Muscle of arm (tissue), 12 donors: ENCODE measurements around the gene KBTBD2. TPM values are rescaled to one million over a fixed set of nuclear protein-coding genes. Genes with fewer than 3 reads are reported as not detected.
"Not testable (repeated sequence)": the region's sequence is repeated elsewhere in the genome, so short reads cannot be mapped to it uniquely, and the experiment has no call there.

Experiments
- DNase-seq: peaks from one replicate; pipeline ENCODE4 v3.0.0-alpha.2; 2013
- polyA plus RNA-seq, 12 donors: library from polyadenylated mRNA; unstranded; fragments of 120-200 nt; gene quantifications; one replicate each; pipeline ENCODE4 v1.2.1, GENCODE V29; 2013; ENCODE audit not compliant: insufficient read length in 12 of 12

The KBTBD2 gene
- polyA plus RNA-seq, 12 donors, result 34.1 to 48.0 (median 41.6) TPM; not detected in 1

DNA sequence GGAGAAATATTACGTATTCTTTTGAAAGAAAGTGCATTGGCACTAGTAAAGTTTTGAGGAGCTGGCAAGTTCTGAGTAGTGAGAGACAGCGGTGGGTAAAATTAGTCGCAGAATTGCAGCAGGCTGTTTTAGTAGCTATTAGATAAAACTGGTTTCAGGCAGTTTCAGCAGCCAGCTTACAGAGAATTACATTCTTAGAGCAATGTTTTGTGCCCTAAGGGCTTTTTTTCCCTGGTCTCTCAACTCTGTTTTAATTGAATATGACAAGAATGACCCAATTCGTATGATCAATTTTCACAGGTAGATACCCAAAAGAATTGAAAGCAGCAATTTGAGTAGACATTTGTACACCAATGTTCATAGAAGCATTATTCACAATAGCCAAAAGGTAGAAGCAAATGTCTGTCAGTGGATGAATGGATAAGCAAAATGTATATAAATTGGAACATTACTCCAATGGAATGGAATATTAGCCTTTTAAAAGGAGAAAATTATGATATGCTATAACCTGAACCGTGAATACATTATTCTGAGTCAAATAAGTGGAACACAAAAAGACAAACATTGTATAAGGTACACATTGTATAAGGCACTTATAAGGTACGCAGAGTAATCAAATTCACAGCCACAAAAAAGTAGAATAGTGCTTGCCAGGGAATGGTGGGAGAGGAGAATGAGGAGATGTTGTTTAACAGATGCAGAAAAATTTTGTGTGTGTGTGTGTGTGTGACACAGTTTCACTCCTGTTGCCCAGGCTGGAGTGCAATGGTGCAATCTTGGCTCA lies 5.2 kb upstream of the KBTBD2 start:
- no peak for DNase-seq

- DNase-seq, result no peak
Observed at GRCh38 chr7:32894171-32894570, 2.6 kb upstream of the KBTBD2 start.

GRCh38 chr7:32893722-32894121 lies 2.2 kb upstream of the KBTBD2 start:
- DNase-seq, result no peak

DNA sequence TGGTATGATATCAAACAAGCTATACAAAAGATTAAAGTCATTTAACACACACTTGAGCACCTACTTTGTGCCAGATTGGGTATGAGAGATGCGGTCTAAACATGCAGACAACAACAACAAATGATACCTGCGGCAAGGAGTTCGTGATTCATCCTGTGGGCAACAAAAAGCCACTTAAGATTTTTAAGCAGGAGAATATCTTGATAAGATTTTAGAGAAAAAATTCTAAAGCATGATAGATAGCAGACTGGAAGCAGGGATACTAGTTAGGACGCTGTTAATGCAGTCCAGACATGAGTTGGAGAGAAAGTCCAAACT lies 1.6 kb upstream of the KBTBD2 start:
- DNase-seq, result no peak

DNA sequence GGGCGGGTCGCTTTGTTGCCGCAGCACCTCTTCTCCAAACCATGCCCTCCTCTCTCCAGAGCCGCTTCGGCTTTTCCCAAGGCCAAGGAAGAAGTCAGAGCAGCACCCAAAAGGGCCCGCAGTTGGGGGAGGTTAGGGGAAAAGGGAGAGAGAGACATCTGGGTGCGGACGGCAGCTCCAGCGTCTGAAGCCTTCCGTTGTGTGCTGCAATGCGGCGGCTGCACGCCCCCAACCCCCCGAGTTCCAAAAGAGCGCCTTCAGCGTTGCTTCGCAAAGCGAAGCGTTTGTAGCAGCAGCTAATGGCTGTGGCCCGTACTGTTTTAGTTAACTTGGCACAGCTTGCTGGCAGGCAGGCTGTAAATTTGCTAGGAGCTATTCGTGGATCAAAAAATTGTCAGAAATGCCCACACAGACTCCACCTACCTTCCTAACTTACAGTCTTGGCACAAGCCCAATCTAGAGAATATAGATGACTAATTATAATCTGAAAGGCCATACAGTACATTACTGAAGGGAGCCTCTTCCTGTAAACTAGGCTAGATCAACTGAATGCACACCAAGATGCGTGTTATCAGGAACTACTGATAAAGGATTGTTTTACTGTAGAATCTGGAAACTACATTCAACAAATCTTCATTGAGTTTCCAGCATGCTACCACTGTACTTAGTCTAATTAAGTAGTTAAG lies 1.1 kb upstream of the KBTBD2 start:
- DNase-seq, result peak; percentile 65

- peak; percentile 97 for DNase-seq
Observed at GRCh38 chr7:32891800-32892520, 400 bp upstream of the KBTBD2 start.

- peak; percentile 53 for DNase-seq
Observed at GRCh38 chr7:32890793-32891042, 842 bp downstream of the KBTBD2 start.

DNA sequence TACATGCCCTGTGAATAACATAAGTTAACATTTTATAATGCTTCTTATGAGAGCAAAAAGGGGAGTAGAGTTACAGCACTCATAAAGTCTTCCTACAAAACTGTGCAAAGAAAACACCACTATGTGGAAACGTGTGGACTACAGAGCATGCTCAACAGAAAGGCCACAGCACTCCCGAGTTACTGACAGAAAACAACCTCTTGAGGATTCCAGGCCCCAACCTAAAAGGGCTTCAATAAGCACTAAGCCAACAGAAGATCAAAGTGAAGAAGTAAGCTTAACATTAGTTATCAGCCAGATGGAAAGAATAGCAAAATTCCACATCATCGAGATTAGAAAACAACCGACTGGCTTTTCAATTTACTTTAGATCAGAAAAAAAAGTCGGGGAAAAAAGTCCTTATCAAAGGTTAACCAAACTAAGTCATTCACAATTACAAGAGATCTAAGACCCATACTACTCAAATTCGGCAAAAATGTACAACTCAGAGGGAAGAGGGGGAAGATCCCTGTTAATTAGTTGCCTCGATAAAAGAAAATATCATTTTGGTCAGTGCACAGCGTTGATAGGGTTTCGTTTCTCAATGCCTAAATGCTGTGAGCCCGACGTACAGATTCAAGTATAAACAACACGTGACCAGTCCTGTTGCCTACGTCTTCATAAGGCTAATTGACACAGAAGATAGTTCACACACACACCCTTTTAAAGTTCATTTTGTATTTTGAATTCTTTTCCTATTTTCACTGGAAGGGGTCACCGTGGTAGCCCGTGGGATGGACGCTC lies 1.4 kb downstream of the KBTBD2 start:
- DNase-seq, result peak; percentile 65

DNA sequence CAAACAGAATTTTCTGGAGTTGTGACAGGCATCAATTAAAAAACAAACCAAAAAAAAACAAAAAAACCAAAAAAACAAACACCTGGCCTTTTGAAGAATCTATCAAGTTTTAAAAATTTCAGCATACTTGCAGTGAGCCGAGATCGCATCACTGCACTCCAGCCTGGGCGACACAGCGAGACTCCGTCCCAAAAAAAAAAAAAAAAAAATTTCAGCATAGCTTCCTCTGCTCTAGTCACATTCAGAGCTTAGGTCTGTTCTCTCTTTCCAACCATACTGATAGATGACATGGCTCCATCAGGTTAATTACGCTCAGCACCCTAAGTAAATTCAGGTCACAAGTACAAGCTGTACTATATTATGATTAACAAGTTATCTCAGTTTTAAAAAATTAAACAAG lies 3.1 kb downstream of the KBTBD2 start:
- DNase-seq, result no peak

DNA sequence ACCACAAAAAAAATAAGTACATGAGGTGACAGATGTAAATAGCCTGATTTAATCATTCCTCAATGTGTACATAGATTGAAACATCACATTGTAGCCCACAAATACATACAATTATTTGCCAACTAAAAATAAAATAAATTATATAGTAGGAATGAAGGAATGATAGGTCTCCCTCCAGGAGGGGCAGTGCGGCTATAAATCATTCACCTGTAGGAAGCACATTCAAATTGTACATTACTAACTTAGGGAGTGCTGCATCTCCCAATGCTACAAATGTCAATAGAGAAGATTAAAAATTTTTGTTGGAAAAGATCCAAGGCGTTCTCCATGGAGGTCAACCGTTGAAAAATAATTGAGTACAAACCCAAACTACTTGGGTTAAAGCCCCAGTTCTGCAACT lies 4.2 kb downstream of the KBTBD2 start:
- DNase-seq, result no peak

DNA sequence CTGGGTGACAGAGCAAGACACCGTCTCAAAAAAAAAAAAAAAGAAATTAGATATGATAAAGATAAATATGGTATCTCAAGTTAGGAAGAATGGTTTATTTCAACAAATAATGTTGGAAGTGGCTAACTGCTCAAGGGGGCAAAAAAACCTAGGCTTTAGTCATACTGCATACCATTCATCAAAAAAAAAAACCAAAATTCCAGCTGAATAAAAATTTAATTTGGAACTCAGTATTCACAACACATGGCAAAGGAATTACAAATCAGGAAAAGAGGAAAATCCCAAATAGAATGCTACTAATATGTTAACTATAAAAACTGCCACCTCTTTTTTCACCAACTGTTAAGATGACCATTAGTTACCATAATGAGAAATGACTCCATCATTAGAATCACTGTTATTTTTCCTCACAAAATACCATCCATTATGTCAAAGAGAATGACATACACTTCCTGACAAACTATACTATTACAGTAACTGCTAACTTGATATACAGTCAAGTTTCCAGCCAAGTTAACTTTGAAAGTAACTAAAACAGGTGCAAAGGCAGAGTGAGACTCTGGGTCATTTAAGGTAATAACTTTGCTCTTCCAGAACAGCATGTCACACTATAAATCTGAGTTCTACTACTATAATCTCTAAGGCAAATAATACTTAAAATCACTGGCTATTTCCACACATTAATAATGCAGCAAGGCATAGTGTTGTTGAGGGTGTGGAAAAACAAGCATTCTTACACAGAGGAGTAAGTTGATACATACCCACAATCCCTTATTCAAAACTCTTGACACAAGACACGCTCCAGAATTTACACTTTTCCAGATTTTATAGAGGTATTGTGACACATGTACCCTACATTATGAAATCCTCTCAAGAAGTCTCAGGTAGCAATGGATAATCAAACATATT lies 10.2 kb downstream of the KBTBD2 start:
- no peak for DNase-seq

DNA sequence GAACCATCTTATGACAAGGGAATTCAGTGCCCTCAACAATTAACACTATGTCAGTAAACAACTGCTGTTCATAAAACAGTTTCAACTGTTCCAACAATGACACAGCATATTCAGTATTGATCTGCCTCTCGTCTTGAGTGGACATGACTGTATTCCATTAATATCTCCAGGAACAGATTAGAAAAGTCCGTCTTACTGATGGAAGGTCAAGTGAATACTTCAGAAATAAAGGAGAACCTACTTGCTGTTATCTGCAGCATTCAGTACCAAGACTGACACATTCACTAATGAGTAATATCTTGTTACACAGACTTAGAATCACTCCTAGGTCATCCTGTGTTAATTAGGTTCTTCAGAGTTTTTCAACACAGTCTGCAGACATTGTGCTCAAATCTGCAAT lies 12.1 kb downstream of the KBTBD2 start:
- no peak for DNase-seq

DNA sequence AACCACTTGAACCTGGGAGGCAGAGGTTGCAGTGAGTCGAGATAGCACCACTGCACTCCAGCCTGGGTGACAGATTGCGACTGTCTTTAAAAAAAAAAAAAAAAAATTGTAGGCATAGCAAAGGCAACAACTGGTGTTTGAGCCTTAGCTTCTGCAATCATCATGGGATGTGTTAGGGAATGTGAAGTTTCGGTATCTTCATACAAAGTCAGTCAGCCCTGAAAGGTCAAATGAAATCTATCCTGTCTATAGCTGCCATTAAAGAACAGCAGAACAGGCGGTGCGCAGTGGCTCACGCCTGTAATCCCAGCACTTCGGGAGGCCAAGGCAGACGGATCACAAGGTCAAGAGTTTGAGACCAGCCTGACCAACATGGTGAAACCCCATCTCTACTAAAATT lies 13.5 kb downstream of the KBTBD2 start:
- DNase-seq, result not testable (repeated sequence)

DNA sequence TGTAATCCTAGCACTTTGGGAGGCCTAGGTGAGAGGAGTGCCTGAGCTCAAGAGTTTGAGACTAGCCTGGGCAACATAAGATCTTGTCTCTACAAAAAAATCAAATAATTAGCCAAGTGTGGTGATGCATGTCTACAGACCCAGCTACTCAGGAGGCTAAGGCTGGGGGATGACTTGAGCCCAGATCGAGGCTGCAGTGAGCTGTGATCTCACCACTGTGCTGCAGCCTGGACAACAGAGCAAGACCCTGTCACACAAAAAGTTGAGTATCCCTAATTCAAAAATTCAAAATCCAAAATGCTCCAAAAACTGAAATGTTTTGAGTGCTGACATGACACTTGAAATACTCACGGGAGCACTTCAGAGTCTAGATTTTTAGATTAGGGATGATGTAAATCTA lies 19.1 kb downstream of the KBTBD2 start:
- no peak for DNase-seq

- DNase-seq, result no peak
Observed at GRCh38 chr7:32871624-32872371, 19.8 kb downstream of the KBTBD2 start.

- no peak for DNase-seq
Observed at GRCh38 chr7:32870298-32870697, 21.3 kb downstream of the KBTBD2 start.

DNA sequence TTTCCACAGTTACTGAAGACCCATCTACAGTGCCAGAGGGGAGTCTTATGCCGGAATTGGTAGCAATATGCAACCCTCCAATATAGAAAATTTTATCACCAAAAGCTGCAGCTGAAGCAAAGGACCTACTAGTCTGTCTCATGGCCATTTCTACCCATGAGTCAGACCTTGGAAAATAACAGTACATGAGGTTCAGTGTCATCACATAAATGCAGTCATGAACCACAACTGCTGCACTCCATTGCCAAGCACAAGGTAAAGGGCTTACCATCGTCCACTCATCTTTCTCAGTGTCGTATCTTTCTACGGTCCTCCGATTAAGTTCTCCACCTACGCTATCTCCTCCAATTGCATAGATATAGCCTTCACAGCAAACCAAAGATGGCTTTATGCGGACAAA lies 21.8 kb downstream of the KBTBD2 start:
- no peak for DNase-seq

DNA sequence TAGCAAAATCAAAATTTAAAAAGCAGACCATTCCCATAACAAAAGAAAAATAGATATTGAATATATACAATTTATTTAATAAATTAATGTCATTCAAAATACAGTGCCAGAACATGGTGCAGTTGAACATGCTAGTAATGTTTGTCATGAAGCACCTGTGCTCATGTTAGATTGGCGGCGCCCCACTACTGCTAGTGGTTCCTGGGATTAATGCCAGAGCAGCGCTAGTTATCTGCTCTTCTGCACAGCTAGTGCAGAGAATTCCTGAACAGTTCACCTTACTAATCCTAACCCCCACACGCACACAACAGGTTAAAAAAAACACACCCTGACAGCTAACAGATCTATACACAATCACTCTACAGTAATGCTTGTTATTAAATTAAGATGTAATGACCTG lies 23.4 kb downstream of the KBTBD2 start:
- DNase-seq, result no peak

DNA sequence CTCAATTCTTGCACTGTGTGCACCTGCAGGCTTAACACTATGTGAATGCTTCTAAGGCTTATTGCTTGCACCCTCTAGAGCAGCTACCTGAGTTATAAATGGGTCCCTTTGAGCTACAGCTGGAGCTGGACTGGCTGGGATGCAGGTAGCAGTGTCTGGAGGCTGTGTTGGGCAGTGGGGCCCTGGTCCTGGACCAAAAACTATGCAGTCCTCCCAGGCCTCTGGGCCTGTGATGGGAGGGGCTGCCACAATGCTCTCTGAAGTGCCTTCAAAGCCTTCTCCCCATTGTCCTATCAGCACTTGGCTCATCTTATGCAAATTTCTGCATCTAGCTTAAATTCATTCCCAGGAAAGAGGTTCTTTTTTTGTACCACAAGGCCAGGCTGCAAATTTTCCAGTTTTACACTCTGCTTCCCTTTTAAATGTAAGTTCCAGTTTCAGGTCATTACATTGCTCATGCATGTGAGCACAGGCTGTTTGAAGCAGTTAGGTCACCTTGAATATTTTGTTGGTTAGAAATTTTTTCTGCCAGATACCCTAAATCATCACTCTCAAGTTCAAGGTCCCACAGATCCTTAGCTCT lies 26.0 kb downstream of the KBTBD2 start:
- DNase-seq, result no peak

- DNase-seq, result not testable (repeated sequence)
Observed at GRCh38 chr7:32863872-32864271, 27.7 kb downstream of the KBTBD2 start.
